H1 (cell line): ENCODE results near the gene FRMPD4. TPM values are rescaled to one million over a fixed set of nuclear protein-coding genes. Genes with fewer than 3 reads are reported as not detected.

ENCODE experiments used
- CTCF ChIA-PET: fragments of 300-600 bp; sonication (Branson Sonifier 250); formaldehyde crosslinking; loops from one replicate; lab custom pipeline; 2021; ENCODE audit not compliant: partially characterized antibody; lab: Charles Lee
- POLR2A ChIA-PET: fragments of 300-600 bp; sonication (Branson Sonifier 250); formaldehyde crosslinking; loops from one replicate; lab custom pipeline; 2021; ENCODE audit warnings: inconsistent platforms; ENCODE audit not compliant: partially characterized antibody; lab: Charles Lee
- DNase-seq, 2 experiments: peaks; one replicate each; pipeline versions ENCODE4 v3.0.0 to v3.0.0-alpha.2; 2010 to 2022; ENCODE audit warnings: low spot score in 2 of 2, low read depth in 1 of 2, mixed read lengths in 1 of 2
- FAIRE-seq: peaks from 2 replicates; lab custom pipeline; 2011; peaks lifted over from hg19 to GRCh38; lab: Jason Lieb, UNC
- H2AFZ ChIP-seq: 2 replicates; pipeline ENCODE4 v1.8.1; 2012; ENCODE audit warnings: low read length, inconsistent platforms
- H2AK5ac ChIP-seq: 2 replicates; pipeline ENCODE4 v1.6.1; 2013; ENCODE audit warnings: low read depth, low read length
- H2BK120ac ChIP-seq: replicated peaks from 2 replicates; pipeline ENCODE3; 2013; ENCODE audit warnings: low read depth, low read length, inconsistent platforms
- H2BK12ac ChIP-seq: 2 replicates; pipeline ENCODE4 v1.6.1; 2013; ENCODE audit warnings: low read depth, low read length
- H2BK15ac ChIP-seq: 2 replicates; pipeline ENCODE4 v1.6.1; 2013; ENCODE audit warnings: low read length
- H2BK20ac ChIP-seq: 2 replicates; pipeline ENCODE4 v1.6.1; 2013; ENCODE audit warnings: low read length
- H2BK5ac ChIP-seq: 2 replicates; pipeline ENCODE4 v1.6.1; 2013; ENCODE audit warnings: low read depth, low read length
- H3K14ac ChIP-seq: 2 replicates; pipeline ENCODE4 v1.6.1; 2013; ENCODE audit warnings: inconsistent platforms; ENCODE audit not compliant: insufficient read length
- H3K18ac ChIP-seq: 2 replicates; pipeline ENCODE4 v1.6.1; 2013; ENCODE audit warnings: low read length; ENCODE audit errors: extremely low read depth
- H3K23ac ChIP-seq: 2 replicates; pipeline ENCODE4 v1.6.1; 2013; ENCODE audit warnings: inconsistent platforms; ENCODE audit not compliant: insufficient read length
- H3K23me2 ChIP-seq: 2 replicates; pipeline ENCODE4 v1.6.1; 2013; ENCODE audit warnings: low read depth, low read length
- H3K27ac ChIP-seq: 2 replicates; pipeline ENCODE4 v1.6.1; 2011; ENCODE audit warnings: low read depth, low read length, inconsistent platforms
- H3K27me3 ChIP-seq, 4 experiments: replicated peaks in 1 of 4; 1 replicate in 1 of 4; 2 replicates in 3 of 4; pipeline versions ENCODE4 v1.6.1 to v1.8.1; 2011 to 2013; ENCODE audit warnings: low read length in 3 of 4, mild to moderate bottlenecking in 3 of 4, inconsistent platforms in 2 of 4, mixed read lengths in 2 of 4, moderate library complexity in 1 of 4; ENCODE audit not compliant: control insufficient read depth in 3 of 4, insufficient read depth in 3 of 4; ENCODE audit errors: extremely low read depth in 1 of 4
- H3K36me3 ChIP-seq, 4 experiments: 2 replicates each; pipeline versions ENCODE4 v1.6.1 to v1.8.1; 2011 to 2013; ENCODE audit warnings: mild to moderate bottlenecking in 4 of 4, low read length in 3 of 4, moderate library complexity in 2 of 4, control low read depth in 1 of 4, inconsistent platforms in 1 of 4; ENCODE audit not compliant: insufficient read depth in 4 of 4, control insufficient read depth in 2 of 4
- H3K4ac ChIP-seq: replicated peaks from 2 replicates; pipeline ENCODE3; 2013; ENCODE audit warnings: low read length, low read depth, mixed read lengths, inconsistent platforms; ENCODE audit not compliant: insufficient read length
- H3K4me1 ChIP-seq, 4 experiments: replicated peaks in 1 of 4; 1 replicate in 1 of 4; 2 replicates in 3 of 4; pipeline versions ENCODE4 v1.6.1 to v1.8.1; 2011 to 2013; ENCODE audit warnings: low read length in 3 of 4, inconsistent platforms in 2 of 4, mixed read lengths in 1 of 4; ENCODE audit not compliant: insufficient read depth in 4 of 4, control insufficient read depth in 3 of 4
- H3K4me2 ChIP-seq, 2 experiments: 2 replicates each; pipeline versions ENCODE4 v1.6.1 to v1.8.1; 2011 to 2013; ENCODE audit warnings: low read depth in 2 of 2, low read length in 2 of 2, control low read depth in 1 of 2, inconsistent platforms in 1 of 2, mild to moderate bottlenecking in 1 of 2; ENCODE audit not compliant: insufficient read depth in 1 of 2
- H3K4me3 ChIP-seq, 4 experiments: fragments of 200-600, 300-600 bp in 1 of 4; sonication (generic), shearing (Covaris generic), sonication (Bioruptor Twin) in 1 of 4; 2 replicates each; pipeline versions ENCODE4 v1.5.1 to v1.8.1; 2011 to 2016; ENCODE audit warnings: low read length in 4 of 4, low read depth in 3 of 4, control low read depth in 2 of 4, inconsistent platforms in 2 of 4, mild to moderate bottlenecking in 2 of 4, mixed read lengths in 1 of 4, moderate library complexity in 1 of 4; ENCODE audit not compliant: insufficient read depth in 2 of 4; ENCODE audit errors: extremely low read depth in 1 of 4
- H3K56ac ChIP-seq: replicated peaks from 2 replicates; pipeline ENCODE3; 2013; ENCODE audit warnings: low read depth, mild to moderate bottlenecking, mixed read lengths, low read length, inconsistent platforms; ENCODE audit not compliant: insufficient read length
- H3K79me1 ChIP-seq: 2 replicates; pipeline ENCODE4 v1.6.1; 2013; ENCODE audit warnings: low read depth, low read length, control low read depth
- H3K79me2 ChIP-seq, 2 experiments: 2 replicates each; pipeline versions ENCODE4 v1.6.1 to v1.8.1; 2012 to 2013; ENCODE audit warnings: low read length in 2 of 2, mild to moderate bottlenecking in 2 of 2, inconsistent platforms in 1 of 2; ENCODE audit not compliant: insufficient read depth in 2 of 2, control insufficient read depth in 1 of 2
- H3K9ac ChIP-seq, 4 experiments: replicated peaks in 1 of 4; 1 replicate in 1 of 4; 2 replicates in 3 of 4; pipeline versions ENCODE4 v1.6.1 to v1.8.1; 2011 to 2013; ENCODE audit warnings: low read depth in 3 of 4, low read length in 3 of 4, control low read depth in 2 of 4, mild to moderate bottlenecking in 2 of 4, moderate library complexity in 2 of 4, inconsistent platforms in 1 of 4; ENCODE audit errors: extremely low read depth in 1 of 4
- H3K9me3 ChIP-seq, 2 experiments: 2 replicates each; pipeline versions ENCODE4 v1.6.1 to v1.8.1; 2012 to 2013; ENCODE audit warnings: mild to moderate bottlenecking in 2 of 2, moderate library complexity in 2 of 2, control low read depth in 1 of 2, inconsistent platforms in 1 of 2, low read depth in 1 of 2, low read length in 1 of 2, mixed read lengths in 1 of 2; ENCODE audit not compliant: insufficient read depth in 2 of 2
- H4K20me1 ChIP-seq, 2 experiments: replicated peaks in 1 of 2; 2 replicates each; pipeline versions ENCODE3 to v1.8.1; 2011 to 2013; ENCODE audit warnings: inconsistent platforms in 2 of 2, low read length in 2 of 2, mild to moderate bottlenecking in 1 of 2; ENCODE audit not compliant: insufficient read depth in 2 of 2, control insufficient read depth in 1 of 2
- H4K5ac ChIP-seq: 2 replicates; pipeline ENCODE4 v1.6.1; 2013; ENCODE audit warnings: low read length, low read depth, mixed read lengths, inconsistent platforms; ENCODE audit not compliant: insufficient read length
- H4K8ac ChIP-seq: 2 replicates; pipeline ENCODE4 v1.8.0; 2013; ENCODE audit warnings: mild to moderate bottlenecking, moderate library complexity, low read length, inconsistent platforms; ENCODE audit not compliant: insufficient read depth; ENCODE audit errors: extremely low read depth
- H4K91ac ChIP-seq: replicated peaks from 2 replicates; pipeline ENCODE3; 2013; ENCODE audit warnings: low read length, mixed read lengths, inconsistent platforms; ENCODE audit not compliant: insufficient read length
- CHD2 ChIP-seq: IDR thresholded peaks from 2 replicates; pipeline ENCODE4 v1.6.1; 2012; ENCODE audit warnings: low read length, improper control_type of control experiment
- GTF2F1 ChIP-seq: IDR thresholded peaks from 2 replicates; pipeline ENCODE4 v1.6.1; 2012; ENCODE audit warnings: low read depth, low read length, improper control_type of control experiment, borderline replicate concordance
- JUN ChIP-seq: IDR thresholded peaks from 2 replicates; pipeline ENCODE4 v1.6.1; 2011; ENCODE audit warnings: low read depth, mild to moderate bottlenecking, improper control_type of control experiment, low read length
- SIN3A ChIP-seq, 2 experiments: IDR thresholded peaks in 1 of 2; conservative IDR thresholded peaks in 1 of 2; 2 replicates each; pipeline ENCODE4 v1.6.1; 2011 to 2012; ENCODE audit warnings: low read length in 2 of 2, improper control_type of control experiment in 1 of 2, low read depth in 1 of 2, mild to moderate bottlenecking in 1 of 2
- SIX5 ChIP-seq: IDR thresholded peaks from 2 replicates; pipeline ENCODE4 v1.6.1; 2011; ENCODE audit warnings: mild to moderate bottlenecking, low read depth, low read length
- SP2 ChIP-seq: IDR thresholded peaks from 2 replicates; pipeline ENCODE4 v1.6.1; 2012; ENCODE audit warnings: mild to moderate bottlenecking, low read length, inconsistent platforms
- TAF7 ChIP-seq: optimal IDR thresholded peaks from 2 replicates; pipeline ENCODE3; 2011; ENCODE audit warnings: low read depth, mild to moderate bottlenecking, inconsistent platforms, low read length, moderate library complexity, borderline replicate concordance
- WGBS, 2 experiments: shearing (Covaris generic) in 1 of 2; methylation state at CpG; one replicate each; pipeline versions ENCODE4 v1.1.6 to v1.1.7; 2013 to 2015; ENCODE audit warnings: low lambda C conversion rate in 2 of 2, mixed read lengths in 2 of 2, inconsistent platforms in 1 of 2, low coverage in 1 of 2, missing lambda C conversion rate in 1 of 2; ENCODE audit not compliant: insufficient replicate concordance in 2 of 2, insufficient coverage in 1 of 2, insufficient read length in 1 of 2; ENCODE audit errors: extremely low coverage in 1 of 2, missing lambda C conversion rate in 1 of 2; 5-methylcytosine and 5-hydroxymethylcytosine counted together
- polyA plus RNA-seq, 7 experiments: library from polyadenylated mRNA; depleted of rRNA in 3 of 7; stranded (reverse) in 5 of 7; unstranded in 2 of 7; fragments of >200 nt in 5 of 7; fragments of 200-250 nt in 2 of 7; gene quantifications; 1 replicate in 5 of 7; 2 replicates in 1 of 7; 4 replicates in 1 of 7; pipeline versions ENCODE4 v1.2.1 to v1.2.3, GENCODE V29; 2011 to 2013; ENCODE audit warnings: missing spikeins in 2 of 7, mixed read lengths in 2 of 7
- total RNA-seq: library from RNA; stranded (reverse); fragmentation: NEBNext Ultra II Directional; extraction: Animal tissue kit (Norgen Biotek cat#: 25700); gene quantifications from 2 replicates; pipeline ENCODE4 v1.2.1, GENCODE V29; 2021

Gene FRMPD4
- total and polyA plus RNA-seq, 2 of the 8 experiments (the other 6 are each of a cell fraction or from before 2014, with no cell fraction given): 0.02 to 0.37 TPM

DNA sequence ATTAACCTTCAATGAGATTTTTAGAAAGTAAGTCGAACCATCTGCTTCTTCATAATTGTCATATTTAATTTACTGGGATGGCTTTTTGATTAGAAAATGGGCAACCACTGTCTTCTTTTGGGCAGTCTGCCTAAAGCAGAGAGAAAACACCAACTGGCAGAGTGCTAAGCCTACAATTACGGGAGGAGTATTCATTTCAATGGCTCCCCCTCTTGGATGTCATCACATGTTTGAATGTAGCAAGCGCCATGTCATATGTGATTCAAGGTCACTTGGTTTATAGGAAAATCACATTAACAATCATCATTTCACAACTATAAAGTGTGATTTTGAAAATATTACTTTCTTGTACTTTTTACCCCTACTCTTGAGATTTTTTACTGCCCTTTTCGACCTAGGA, 261.9 kb downstream of the FRMPD4 start:
- Histone ChIP-seq H3K27ac (no peak overlapping the region), H4K8ac (no peak overlapping the region), H4K20me1 (no peaks in the 10 kb centered on the region), H4K91ac (no peak overlapping the region), H3K79me1 (no peaks in the 10 kb centered on the region), H3K23ac (no peak overlapping the region), H2AK5ac (no peak overlapping the region), H3K23me2 (no peaks in the 10 kb centered on the region), H2AFZ (no peak overlapping the region), H3K36me3 (no peaks in the 10 kb centered on the region), H3K4me1 (no peaks in the 10 kb centered on the region), H3K9me3 (no peaks in the 10 kb centered on the region), H4K5ac (no peak overlapping the region), H3K4me2 (no peak overlapping the region), H3K56ac (no peak overlapping the region), H3K27me3 (no peaks in the 10 kb centered on the region), H3K79me2 (no peaks in the 10 kb centered on the region), H2BK120ac (no peak overlapping the region), H3K4me3 (no peak overlapping the region), H3K9ac (no peak overlapping the region), H3K14ac (no peak overlapping the region), H2BK5ac (no peak overlapping the region), H2BK12ac (no peak overlapping the region), H2BK15ac (no peak overlapping the region), H3K4ac (no peak overlapping the region), H3K18ac (no peak overlapping the region), H2BK20ac (no peak overlapping the region)
- CTCF ChIA-PET: no interaction called here
- 93% methylated on average over 4 of the region's 4 CpGs; no CpG with 5 or more reads in 1 of the 2 experiments for WGBS, 2 experiments
- POLR2A ChIA-PET: no interaction called here
- FAIRE-seq (no peak), DNase-seq (no peak)
- TF ChIP-seq TAF7 (no peak), CHD2 (no peak), SP2 (no peak), SIN3A (conservative IDR thresholded peaks at IDR 0.05 in 1 of 2, IDR thresholded peaks at IDR 0.05 in 1 of 2; ENCODE audit: low read depth in 1 of 2, low read length in 2 of 2) (no peak), GTF2F1 (no peak), SIX5 (no peak), JUN (no peak)
